Lower leg skin (tissue), 3 donors: ENCODE results near the gene MMEL1.

Experiments used
- CTCF ChIP-seq, 3 donors: fragments of 450-650 bp; IDR thresholded peaks; one replicate each; pipeline ENCODE4 v1.5.1; 2016; ENCODE audit warnings: antibody characterized with exemption in 3 of 3, mild to moderate bottlenecking in 3 of 3, moderate library complexity in 2 of 3
- POLR2A ChIP-seq, 2 donors: fragments of 450-650 bp; IDR thresholded peaks; one replicate each; pipeline ENCODE4 v1.6.1; 2016 to 2017; ENCODE audit warnings: antibody characterized with exemption in 2 of 2, mild to moderate bottlenecking in 1 of 2, moderate library complexity in 1 of 2

- no peak for TF ChIP-seq POLR2A (IDR thresholded peaks at IDR 0.05)
- TF ChIP-seq CTCF (IDR thresholded peaks at IDR 0.05) = no peak
Observed at GRCh38 chr1:2606396-2606880, 26.4 kb downstream of the MMEL1 start.
